Renal cortical epithelial cell (primary cell): Measurements from ENCODE around the gene MTMR2. TPM values are rescaled to one million over a fixed set of nuclear protein-coding genes. Genes with fewer than 3 reads are reported as not detected.

Experiments
- total RNA-seq: library from RNA; depleted of rRNA; stranded (reverse); fragments of >200 nt; gene quantifications from 2 replicates; pipeline ENCODE4 v1.2.3, GENCODE V29; 2014

MTMR2 gene
- total RNA-seq, 1 donor from 2014 or later: 67.1 TPM

Other genes starting within 250 kb of the MTMR2 start
- 21.2 and 40.2 TPM in 2 replicates for gene FAM76B, start 134.3 kb downstream of the MTMR2 start, total RNA-seq
- 40.8 and 45.8 TPM in 2 replicates for gene CEP57, start 133.6 kb downstream of the MTMR2 start, total RNA-seq